ENCODE measurements around the gene NFATC3. TPM values are rescaled to one million over a fixed set of nuclear protein-coding genes. Genes with fewer than 3 reads are reported as not detected.

The NFATC3 gene
- total and polyA plus RNA-seq, 2 donors from 2014 or later, result 15.0 to 37.7 TPM

DNA sequence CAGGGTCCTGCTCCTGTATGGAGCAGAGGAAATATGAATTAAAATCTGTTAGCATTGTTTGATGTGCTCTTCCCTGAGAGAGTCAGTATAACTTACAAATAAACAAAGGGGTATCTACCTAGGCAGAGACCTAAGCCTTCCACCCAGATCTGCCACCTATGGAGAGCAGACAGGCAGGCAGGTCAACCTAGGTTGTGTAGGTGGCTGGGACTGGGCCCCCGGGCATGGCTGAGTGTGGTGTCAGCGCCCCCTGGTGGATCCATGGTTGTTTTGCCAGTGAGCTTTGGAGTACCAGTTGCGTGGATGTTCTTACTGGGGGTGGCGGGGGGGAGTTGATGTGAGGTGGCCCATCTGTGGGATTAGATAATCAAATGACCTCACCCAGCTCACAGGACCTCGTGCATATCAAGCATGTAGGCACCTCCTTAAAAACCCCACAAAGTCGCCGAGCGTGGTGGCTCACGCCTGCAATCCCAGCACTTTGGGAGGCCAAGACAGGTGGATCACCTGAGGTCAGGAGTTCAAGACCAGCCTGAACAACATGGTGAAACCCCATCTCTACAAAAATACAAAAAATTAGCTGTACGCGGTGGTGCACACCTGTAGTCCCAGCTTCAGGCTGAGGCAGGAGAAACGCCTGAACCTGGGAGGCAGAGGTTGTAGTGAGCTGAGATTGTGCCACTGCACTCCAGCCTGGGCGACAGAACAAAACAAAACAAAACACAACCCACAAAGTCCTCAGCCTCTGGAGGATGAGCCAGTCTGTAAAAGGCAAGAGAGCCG, 44.5 kb upstream of the NFATC3 start:
- no peak overlapping the region for H3K27ac ChIP-seq (ENCODE audit: low read depth in 2 of 2, low read length in 2 of 2)
- peaks cover 0 to 3% (median 0%) of the 10 kb centered on the region in 3 donors for H3K36me3 ChIP-seq (ENCODE audit: control insufficient read depth in 2 of 3, insufficient read depth in 3 of 3, low read length in 3 of 3)
- FAIRE-seq (no peak), DNase-seq (peak; percentile 69 to 89 (median 80))
- H3K4me3 ChIP-seq (ENCODE audit: low read length in 3 of 3), result no peak overlapping the region
- intact Hi-C loops (cut with DNase I), result no loop called here
- no peaks in the 10 kb centered on the region for H3K27me3 ChIP-seq (ENCODE audit: control insufficient read depth, insufficient read depth, low read length)
- H3K4me1 ChIP-seq (ENCODE audit: control insufficient read depth in 2 of 3, insufficient read depth in 2 of 3, low read depth in 1 of 3, low read length in 3 of 3), result no peaks in the 10 kb centered on the region
- TF ChIP-seq, protein P1, sequence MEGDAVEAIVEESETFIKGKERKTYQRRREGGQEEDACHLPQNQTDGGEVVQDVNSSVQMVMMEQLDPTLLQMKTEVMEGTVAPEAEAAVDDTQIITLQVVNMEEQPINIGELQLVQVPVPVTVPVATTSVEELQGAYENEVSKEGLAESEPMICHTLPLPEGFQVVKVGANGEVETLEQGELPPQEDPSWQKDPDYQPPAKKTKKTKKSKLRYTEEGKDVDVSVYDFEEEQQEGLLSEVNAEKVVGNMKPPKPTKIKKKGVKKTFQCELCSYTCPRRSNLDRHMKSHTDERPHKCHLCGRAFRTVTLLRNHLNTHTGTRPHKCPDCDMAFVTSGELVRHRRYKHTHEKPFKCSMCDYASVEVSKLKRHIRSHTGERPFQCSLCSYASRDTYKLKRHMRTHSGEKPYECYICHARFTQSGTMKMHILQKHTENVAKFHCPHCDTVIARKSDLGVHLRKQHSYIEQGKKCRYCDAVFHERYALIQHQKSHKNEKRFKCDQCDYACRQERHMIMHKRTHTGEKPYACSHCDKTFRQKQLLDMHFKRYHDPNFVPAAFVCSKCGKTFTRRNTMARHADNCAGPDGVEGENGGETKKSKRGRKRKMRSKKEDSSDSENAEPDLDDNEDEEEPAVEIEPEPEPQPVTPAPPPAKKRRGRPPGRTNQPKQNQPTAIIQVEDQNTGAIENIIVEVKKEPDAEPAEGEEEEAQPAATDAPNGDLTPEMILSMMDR (IDR thresholded peaks at IDR 0.05; ENCODE audit: borderline replicate concordance, extremely low read depth, insufficient read depth), result peak; percentile 87
- H3K9ac ChIP-seq (ENCODE audit: low read length in 3 of 3), result peak overlapping the region in 1 of 3 donors; percentile 51
- H3K9me3 ChIP-seq (ENCODE audit: control insufficient read depth in 2 of 3, insufficient read depth in 1 of 3, low read length in 3 of 3), result no peaks in the 10 kb centered on the region

DNA sequence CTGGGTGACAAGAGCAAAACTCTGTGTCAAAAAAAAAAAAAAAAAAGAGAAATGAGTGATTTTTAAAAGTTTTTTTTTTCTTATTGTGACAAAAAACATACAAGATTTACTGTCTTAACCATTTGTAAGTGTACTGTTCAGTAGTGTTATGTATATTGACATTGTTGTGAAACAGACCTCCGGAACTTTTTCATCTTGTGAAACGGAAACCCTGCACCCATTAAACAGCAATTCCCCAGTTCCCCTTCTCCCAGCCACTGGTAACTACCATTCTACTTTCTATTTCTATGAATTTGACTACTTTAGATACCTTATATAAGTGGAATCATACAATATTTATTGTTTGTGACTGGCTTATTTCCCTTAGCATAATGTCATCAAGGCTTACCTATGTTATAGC, 43.4 kb upstream of the NFATC3 start:
- Histone ChIP-seq H3K9ac (ENCODE audit: low read length in 3 of 3) (no peak overlapping the region), H3K4me1 (ENCODE audit: control insufficient read depth in 2 of 3, insufficient read depth in 2 of 3, low read depth in 1 of 3, low read length in 3 of 3) (no peaks in the 10 kb centered on the region), H3K9me3 (ENCODE audit: control insufficient read depth in 2 of 3, insufficient read depth in 1 of 3, low read length in 3 of 3) (no peaks in the 10 kb centered on the region), H3K27me3 (ENCODE audit: control insufficient read depth, insufficient read depth, low read length) (no peaks in the 10 kb centered on the region), H3K27ac (ENCODE audit: low read depth in 2 of 2, low read length in 2 of 2) (no peak overlapping the region), H3K36me3 (ENCODE audit: control insufficient read depth in 2 of 3, insufficient read depth in 3 of 3, low read length in 3 of 3) (peaks cover 0 to 3% (median 0%) of the 10 kb centered on the region in 3 donors), H3K4me3 (ENCODE audit: low read length in 3 of 3) (no peak overlapping the region)
- no peak for FAIRE-seq
- intact Hi-C loops (cut with DNase I), result no loop called here
- TF ChIP-seq, protein P1 (IDR thresholded peaks at IDR 0.05; ENCODE audit: borderline replicate concordance, extremely low read depth, insufficient read depth), result no peak
- no peak for DNase-seq

DNA sequence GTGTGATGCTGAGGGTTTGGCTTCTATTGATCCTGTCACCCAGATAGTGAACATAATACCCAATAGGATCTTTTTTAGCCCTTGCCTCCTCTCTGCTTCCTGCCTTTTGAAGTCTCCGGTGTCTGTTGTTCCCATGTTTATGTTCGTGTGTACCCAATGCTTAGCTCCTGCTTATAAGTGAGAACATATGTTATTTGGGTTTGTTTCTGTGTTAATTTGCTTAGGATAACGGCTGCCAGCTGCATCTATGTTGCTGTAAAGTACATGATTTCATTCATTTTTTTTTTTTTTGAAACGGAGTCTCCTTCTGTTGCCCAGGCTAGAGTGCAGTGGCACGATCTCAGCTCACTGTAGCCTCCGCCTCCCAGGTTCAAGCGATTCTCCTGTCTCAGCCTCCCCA, 39.1 kb upstream of the NFATC3 start:
- DNase-seq, result no peak
- TF ChIP-seq, protein P1 (IDR thresholded peaks at IDR 0.05; ENCODE audit: borderline replicate concordance, extremely low read depth, insufficient read depth), result no peak
- no peak for FAIRE-seq
- intact Hi-C loops (cut with DNase I), result no loop called here
- H3K9ac ChIP-seq (ENCODE audit: low read length in 3 of 3), result no peak overlapping the region
- no peak overlapping the region for H3K27ac ChIP-seq (ENCODE audit: low read depth in 2 of 2, low read length in 2 of 2)
- H3K4me3 ChIP-seq (ENCODE audit: low read length in 3 of 3), result no peak overlapping the region
- no peaks in the 10 kb centered on the region for H3K9me3 ChIP-seq (ENCODE audit: control insufficient read depth in 2 of 3, insufficient read depth in 1 of 3, low read length in 3 of 3)
- H3K36me3 ChIP-seq (ENCODE audit: control insufficient read depth in 2 of 3, insufficient read depth in 3 of 3, low read length in 3 of 3), result peaks cover 0 to 13% (median 3%) of the 10 kb centered on the region in 3 donors
- no peaks in the 10 kb centered on the region for H3K4me1 ChIP-seq (ENCODE audit: control insufficient read depth in 2 of 3, insufficient read depth in 2 of 3, low read depth in 1 of 3, low read length in 3 of 3)
- no peaks in the 10 kb centered on the region for H3K27me3 ChIP-seq (ENCODE audit: control insufficient read depth, insufficient read depth, low read length)

All from kidney (tissue), 14 donors.